GM18867 (cell line): Measurements from ENCODE around the gene TNXB.

Experiments used
- ATAC-seq: cut with Tn5 transposase; IDR thresholded peaks from one replicate; pipeline ENCODE4 v1.9.1; 2021; ENCODE audit warnings: mild to moderate bottlenecking, moderate library complexity; ENCODE audit not compliant: unreplicated experiment

TNXB gene

DNA sequence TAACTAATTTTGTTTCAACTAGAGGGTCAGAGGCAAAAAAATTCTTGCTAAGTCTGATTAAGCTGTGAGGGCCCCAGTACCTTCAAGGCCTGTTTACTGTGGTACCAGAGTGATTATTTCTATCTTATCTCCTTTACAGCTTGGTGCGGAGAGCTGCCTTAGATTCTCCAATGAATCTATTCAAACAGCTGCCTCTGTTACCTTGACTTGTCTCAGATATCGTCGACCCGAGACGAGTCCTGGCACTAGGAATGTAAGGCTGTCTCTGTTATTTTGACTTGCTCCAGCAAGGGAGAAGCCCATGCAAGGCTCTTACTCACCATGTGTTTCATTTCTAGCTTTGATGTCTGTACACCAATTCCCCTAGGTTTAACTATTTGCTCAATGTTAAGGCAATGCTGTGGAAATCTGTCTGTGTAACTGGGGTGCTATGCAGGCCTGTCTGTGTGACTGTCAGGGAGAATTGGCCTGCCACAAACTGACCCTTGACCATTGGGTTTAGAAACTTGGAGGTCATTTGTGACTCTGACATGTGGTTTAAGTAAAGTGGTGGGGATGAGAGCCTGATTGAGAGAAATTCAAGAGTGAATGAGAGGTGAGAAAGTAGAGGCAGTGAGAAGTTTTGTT, 31.4 kb upstream of the TNXB start:
- ATAC-seq: no peak

DNA sequence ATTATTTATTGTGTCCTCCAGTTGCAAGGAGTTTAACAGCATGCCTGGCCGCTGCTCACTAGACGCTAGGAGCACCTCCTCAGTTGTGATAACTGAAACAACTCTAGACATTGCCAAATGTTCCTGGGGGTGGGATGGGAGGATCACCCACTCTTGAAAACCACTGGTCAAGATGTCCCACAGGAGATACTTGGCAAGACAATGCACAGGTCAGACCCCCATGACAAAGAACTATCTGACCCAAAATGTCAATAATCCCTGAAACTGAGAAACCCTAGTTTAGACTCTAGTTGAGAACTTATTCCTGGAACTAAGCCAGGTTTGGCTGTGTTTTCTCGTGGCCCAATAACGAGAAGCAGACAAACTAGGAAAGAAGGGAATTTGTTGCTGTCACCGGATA, 30.5 kb upstream of the TNXB start:
- no peak for ATAC-seq

DNA sequence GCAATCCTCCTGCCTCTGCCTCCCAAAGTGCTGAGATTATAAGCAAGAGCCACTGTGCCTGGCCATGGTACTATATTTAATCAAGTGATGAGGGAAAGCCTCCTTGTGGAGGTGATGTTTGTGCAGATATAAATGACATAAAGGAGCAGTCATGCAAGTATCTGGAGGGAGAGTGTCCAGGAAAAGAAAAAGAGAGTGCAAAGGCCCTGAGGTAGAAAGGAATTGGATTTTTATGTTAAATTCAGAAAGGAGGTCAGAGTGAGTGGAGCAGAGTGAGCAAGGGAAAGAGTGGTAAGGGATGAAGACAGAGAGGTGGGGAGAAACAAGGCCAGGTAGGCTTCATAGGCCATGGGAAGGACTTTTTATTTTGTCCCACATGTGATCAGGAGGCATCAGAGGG, 28.3 kb upstream of the TNXB start:
- no peak for ATAC-seq

DNA sequence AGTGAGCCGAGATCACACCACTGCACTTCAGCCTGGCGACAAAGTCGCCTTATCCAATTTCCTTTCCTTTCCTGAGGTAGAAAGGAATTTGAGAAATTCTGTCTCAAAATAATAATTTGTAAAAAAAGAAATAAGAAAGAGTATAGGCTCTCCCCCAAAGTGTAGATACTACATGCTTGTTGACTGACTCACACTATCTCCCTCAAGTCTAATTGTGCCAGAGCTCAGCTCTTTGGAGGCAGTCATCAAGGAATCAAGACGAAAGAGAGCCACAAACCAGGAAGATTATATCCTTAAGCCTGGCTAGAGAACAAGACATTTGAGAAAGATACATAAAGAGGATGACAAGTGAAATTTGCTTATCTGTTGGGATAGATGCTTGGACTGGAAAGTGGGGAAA, 24.6 kb upstream of the TNXB start:
- ATAC-seq: no peak

DNA sequence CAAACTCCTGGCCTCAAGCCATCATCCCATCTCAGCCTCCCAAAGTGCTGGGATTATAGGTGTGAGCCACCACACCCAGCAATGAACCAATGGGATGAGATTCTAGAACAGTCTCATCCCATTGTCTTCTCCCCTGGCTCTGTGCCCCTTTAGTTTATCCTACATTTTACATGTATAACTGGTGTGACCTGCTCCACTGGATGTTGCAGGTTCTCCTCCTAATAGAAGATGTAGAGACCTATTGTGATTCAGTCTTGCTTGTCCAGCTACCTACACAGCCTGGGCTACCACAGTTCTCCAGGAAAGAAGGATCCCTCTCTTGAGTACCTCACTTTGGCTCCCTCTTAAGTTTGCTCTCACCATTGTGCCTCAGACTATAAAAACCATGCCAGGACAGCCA, 23.0 kb upstream of the TNXB start:
- no peak for ATAC-seq

DNA sequence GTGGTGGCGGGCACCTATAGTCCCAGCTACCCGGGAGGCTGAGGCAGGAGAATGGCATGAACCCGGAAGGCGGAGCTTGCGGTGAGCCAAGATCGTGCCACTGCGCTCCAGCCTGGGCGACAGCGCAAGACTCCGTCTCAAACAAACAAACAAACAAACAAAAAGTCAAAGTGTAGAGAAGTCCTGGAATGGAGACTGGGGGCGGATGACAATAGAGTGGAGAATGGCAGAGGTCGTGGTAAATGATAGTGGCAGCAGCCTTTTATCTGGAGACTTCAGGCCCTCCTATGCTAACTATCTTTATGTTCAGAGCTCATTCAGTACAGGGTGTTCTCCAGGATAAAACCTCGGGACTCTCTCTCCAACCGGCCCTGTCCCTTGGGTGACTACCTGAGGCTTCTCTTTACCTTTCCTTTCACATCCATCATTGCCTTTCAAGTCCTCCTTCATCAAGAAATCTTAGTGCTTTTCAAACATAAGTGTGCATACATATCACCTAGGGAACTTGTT, 22.4 kb upstream of the TNXB start:
- ATAC-seq: no peak

DNA sequence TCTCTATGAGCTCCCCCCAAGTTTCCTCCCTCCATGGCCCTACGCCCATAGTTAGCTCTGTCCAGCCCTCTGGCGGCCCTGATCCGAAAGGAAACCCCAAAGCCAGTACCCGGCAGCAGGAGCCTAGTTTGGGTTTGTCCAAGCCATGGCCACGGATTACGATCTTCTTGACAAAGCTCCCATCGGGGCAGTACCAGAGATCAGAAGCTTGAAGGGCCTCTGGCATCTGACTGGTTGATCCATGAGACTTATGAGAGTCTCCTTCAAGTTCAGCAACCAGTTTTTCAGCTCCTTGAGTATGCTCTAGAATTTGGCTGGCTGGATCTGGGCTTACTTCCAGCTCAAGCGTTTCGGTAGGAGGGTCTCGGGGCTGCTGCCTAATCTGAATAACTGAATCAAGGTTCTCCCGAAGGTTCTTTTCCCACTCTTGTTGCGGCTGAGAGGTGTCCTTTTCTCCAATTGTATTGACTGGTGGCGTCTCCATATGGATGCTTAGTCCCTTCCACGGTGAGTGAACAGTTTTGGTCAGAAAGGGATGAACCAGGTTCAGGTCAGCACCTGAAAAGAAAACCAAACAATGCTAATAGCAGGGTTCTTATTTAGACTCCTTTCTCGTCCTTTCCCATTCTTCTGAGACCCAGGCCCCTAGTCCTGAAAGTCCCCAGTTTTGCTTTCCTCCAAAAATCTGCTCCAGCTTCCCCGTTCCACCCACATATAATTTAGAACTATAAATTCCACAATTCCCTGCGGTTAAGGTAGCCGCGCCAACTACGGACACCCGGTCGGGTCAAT, 20.4 kb upstream of the TNXB start:
- no peak for ATAC-seq

DNA sequence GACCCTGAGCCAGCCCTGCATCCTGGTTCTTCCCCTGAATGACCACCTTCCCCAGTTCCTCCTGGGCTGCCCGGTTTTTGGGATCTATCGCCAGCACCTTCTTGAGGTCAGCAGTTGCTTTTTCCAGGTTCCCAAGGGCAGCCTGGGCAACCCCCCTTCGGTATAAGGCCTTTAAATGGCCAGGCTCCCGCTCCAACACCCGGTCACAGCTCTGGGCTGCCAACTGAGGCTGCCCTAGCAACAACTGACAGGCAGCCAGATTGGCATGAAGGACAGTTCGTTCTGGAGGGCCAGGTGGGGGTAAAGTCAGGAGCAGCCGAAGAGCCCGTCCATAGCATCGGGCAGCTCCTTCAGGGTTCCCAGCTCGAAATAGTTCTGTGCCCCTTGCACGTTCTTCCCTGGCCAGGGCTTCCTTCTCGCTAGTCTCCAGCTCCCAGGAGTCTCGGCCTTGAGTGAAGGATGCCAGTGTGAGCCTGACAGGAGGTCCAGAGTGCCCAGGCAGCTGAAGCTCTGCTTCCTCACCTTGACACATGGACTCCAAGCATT, 19.7 kb upstream of the TNXB start:
- no peak for ATAC-seq

DNA sequence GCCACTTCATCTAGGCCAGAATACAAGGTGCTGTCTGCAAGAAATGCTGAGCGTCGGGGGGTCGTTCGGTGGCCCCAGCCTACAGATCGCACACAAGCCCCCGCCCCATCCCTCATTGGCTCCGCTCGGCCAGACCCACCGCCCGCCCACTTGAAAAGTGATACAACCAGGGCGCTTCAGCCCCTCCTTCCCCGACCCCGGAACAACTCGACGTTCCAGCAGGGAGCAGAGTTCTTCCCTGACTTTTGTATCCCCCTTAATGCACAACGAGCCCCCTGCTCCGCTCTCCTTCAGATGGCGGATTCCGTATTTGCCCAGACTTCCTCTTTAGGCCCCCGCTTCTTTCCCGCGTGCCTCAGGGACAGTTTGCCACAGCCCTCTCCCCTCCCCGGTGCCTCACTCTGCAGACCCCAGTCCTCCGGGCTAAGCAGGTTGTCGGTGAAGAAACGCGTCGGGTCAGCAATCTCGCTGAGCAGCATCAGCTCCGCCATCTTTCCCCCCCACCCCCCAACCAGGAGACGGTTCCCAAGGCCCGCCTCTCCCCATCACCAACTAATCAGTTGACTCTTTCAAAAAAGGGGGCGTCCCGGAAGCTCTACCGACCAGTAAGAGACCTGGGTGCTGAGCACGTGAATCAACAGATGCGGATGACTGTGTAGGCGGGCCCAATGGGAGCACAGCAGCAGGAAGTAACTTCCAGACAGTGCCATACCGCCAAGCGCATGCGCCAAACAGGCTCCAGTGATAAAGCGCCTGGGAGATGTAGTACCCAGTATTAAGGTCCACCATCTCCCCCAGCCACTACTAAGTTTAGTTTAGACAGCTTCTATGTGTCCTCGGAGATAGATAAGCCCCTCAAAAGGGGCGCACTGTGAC, 18.8 kb upstream of the TNXB start, which contains the start of gene ATF6B:
TSS of gene ATF6B (minus strand) at position 530 of the 876 bp plus-strand sequence. CDS start at position 491, 39 bp downstream.
- peak; percentile 77 for ATAC-seq

DNA sequence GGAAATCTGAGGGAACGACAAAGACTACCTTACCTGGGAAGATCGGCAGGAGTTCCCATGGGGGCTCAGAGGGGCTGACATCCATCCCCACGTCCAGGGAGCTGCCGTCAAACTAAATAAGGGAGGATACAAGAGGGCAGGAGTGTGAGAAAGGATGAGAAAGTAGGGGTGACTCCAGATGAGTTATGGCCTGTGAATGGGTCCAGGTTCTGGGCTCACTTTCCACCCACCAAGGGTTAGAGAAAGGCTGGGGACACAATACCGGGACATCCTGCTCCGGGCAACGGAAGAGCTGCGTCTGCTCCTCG, 18.2 kb upstream of the TNXB start:
- no peak for ATAC-seq

DNA sequence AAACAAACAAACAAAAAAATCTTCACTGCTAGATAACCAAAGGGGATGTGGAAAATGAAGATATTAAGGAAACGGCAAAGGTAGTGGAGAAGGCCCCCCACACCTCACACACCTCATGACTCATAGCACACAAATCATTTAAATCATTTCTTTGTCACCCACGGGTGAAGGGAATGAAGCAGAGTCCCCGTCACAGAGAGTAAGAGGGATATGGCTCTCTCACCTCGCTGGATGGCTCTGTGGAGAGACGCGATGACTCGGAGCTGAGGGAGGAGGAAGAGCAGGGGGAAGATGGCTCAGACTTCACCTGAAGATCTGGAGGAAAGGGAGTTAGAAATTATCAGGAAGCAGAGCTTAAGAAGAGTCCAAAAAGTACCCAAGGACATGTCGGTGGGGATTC, 17.7 kb upstream of the TNXB start:
- no peak for ATAC-seq

DNA sequence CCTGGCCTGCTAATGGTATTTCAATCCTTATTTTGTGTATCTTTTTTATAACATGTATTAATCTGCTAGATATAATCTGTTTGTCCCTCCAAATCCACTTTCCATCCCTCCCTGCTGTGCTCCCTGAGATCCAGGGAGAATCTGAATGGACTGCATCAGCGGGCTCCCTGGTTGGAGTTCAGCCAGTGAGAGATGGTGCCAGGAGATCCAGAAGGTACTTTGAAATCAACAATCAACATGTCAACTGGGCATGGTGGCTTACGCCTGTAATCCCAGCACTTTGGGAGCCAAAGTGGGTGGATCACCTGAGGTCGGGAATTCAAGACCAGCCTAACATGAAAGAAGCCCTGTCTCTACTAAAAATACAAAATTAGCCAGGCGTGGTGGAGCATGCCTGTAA, 14.5 kb upstream of the TNXB start:
- ATAC-seq: no peak

DNA sequence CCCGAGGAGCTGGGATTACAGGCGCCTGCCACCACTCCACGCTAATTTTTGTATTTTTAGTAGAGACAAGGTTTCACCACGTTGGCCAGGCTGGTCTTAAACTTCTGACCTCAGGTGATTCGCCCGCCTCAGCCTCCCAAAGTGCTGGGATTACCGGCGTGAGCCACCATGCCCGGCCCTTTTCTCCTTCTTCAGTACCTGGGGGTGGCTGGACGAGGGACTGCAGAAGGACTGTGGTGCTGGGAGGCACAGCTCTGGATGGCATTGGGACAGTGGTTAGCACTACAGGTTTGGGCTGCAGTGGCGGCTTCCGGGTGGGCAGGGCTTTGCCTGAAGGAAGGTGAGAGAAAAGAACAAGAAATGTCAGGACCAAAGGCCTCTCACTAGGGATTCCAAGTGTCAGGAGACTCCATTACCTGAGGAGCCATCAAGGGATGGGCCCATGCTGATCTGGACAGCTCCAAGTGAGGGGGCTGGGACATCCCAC, 11.5 kb upstream of the TNXB start:
- ATAC-seq: no peak

DNA sequence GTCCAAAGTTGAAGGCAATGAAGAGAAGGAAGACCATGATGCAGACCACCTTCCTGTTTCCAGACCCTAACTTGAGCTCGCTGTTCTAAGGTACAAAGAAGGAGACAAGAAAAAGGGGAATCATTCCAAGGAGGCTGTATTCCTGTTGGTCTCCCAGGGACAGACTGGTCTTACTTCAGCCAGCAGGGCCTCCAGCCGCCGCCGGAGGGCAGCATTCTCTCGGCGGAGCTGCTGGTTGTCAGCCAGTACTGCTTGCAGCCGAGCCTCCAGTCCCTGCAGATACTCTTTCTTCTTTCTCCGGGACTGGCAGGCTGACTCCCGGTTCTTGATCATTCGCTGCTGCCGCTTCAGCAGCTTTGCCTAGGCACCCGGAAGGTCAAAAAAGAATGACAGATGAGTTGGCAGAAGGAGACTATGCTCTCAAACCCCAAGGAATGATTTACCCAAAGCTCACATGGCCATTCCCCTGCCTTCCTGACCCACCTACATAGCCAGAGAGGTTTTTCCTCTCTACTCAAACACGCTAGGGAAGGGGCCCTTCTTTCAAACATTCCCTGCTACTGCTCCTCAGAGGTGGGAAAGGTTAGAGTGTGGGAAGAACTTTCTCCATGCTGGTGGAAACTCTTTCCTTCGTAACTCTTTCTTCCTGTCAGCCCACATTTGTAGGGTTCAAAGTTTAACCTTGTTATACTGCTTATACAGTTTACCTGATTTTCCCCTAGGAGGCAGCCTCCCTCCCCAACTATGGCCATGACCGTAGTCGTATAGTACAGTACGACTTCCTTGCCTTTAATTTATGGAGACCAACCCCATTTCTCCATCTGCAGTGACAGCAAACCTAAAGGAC, 9.9 kb upstream of the TNXB start:
- no peak for ATAC-seq

DNA sequence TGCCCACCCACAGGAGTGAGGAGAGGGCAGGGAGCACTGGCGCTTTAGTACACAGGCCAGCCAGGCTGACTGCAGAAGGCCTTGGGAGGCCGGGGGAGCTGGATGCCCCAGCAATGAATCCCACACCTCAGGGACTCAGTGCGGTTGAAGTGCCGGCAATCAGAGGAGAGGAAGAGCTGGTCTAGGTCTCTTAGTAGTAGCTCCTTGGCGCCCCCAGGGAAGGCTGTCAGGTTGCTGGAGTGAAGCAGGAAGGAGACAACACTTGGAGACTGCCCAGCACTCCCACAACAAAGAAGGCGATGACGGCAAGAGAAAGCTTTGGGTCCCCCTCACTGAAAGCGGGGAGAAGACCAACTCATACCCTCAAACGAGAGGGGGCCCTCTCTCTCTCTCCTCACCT, 8.3 kb upstream of the TNXB start:
- ATAC-seq: no peak

DNA sequence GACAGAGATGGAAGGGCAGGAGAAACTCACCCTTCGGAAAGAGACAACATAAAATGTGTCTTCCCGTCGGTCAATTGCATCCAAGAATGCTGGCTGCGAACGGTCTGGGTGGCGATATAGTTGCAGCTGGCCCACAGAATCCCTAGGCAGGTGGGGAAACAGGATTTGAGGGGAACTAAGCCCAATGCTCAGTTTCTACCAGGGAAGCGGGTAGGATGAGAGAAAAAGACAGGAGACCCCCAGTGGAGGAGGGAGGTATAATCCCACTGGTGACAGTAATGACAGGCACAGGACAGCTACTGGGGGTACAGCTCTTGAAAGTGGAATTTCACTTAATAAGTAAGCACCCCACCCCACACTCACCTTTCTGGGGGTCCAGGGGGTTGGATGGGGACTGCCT, 7.5 kb upstream of the TNXB start:
- no peak for ATAC-seq

DNA sequence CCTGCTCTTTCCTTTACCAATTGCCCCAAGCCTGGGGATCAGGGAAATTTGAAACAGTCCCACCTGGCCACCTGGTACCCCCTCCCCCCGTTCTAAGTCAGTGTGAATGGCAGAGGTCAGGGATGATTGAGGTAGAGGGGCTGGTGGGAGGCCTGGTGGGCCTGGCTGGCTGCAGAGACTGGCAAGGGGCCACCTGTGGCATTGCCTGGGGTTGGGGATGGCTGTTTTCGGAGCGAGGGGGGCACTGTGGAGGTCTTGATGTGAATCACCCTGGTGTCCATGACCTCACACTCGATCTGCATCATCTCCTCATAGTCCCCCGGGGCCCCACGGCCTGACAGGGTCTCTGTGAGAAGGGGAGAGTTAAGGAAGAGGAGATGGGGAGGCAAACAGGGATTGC, 6.5 kb upstream of the TNXB start:
- ATAC-seq: no peak

DNA sequence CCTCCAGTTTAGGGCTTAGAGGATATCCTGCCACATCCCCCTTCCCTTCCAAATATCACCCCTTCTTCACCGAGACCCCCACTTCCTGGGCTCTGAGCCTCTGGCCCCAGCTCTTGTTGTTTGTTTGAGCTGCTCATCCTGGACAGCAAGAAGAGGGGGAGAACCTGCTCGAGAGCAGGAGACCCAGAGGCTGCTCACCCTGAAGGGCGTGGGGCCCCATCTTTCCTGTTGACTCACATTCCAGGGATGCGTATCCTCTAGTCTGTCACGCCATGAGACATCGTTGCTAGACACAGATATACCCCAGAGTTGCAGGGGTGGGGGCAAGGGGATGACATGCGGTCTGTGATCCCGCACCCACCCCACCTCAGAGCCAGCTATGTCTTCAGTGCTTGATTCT, 5.7 kb upstream of the TNXB start:
- no peak for ATAC-seq

DNA sequence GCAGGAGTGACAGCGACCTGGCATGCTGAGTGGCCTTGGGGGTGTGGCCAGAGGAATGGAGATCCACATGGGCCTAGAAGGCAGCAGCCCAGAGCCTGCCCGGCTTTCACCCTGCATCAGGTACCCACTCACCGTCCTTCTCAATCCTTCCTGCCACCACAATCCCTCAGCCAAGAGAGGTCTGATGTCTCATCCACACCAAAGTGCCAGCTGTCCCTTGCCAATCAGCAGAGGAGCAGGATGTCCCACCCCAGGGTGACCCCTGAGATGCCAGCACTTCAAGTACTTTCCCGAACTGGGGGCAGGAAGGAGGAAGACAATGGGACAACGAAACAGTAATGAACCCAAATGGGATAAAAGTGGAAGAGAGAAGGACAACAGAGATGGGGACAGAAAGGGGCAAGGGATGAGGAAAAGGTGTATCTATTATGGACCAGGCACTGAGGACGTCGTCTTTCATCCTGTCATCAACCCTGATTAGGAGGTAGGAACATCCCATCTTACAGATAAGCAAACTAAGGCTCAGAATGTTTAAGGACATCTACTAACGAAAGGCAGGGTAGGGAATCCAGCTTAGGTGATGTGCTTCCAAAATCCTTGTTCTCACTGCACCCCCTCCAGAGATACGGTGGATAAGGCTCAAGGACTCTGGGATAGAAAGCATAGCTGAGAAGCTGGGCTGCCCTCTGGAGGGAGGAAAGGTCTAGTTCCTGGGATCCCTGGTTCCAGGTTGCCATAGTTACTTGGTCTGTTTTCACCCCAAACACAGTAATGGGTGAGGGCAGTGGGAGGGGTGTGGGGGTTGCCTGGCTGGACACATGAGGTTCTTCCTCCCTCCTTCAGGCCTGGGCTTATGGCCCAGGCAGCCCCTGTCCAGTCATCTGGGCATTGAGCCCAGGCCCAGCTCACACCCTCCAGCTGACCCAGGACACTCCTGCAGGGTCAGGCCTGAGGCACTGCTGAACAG, 4.5 kb upstream of the TNXB start:
- no peak for ATAC-seq
